PC-3 (cell line): Measurements from ENCODE around the gene NCR1.

Experiments
- CTCF ChIP-seq: fragments of 300-600 bp; sonication (generic); conservative IDR thresholded peaks from 2 replicates; pipeline ENCODE4 v1.5.1; 2017; ENCODE audit warnings: antibody characterized with exemption, low read depth, mild to moderate bottlenecking, low read length
- EZH2 ChIP-seq: fragments of 300-600 bp; sonication (generic); IDR thresholded peaks from one replicate; pipeline ENCODE4 v1.6.1; 2017; ENCODE audit warnings: antibody characterized with exemption, mild to moderate bottlenecking, low read length; ENCODE audit not compliant: unreplicated experiment
- EZH2phosphoT487 ChIP-seq: fragments of 300-600 bp; sonication (generic); IDR thresholded peaks from 2 replicates; pipeline ENCODE4 v1.6.1; 2018; ENCODE audit warnings: mild to moderate bottlenecking, antibody characterized with exemption, low read length, borderline replicate concordance

- TF ChIP-seq EZH2 (no peak), CTCF (no peak), EZH2phosphoT487 (no peak)
These were observed 24.1 kb upstream of the NCR1 start for GRCh38 chr19:54881884-54882283.
